GM12801 (cell line): Measurements from ENCODE around the gene DES.

Source experiments
- TF ChIP-seq, protein P1 (sequence below): IDR thresholded peaks from one replicate; pipeline ENCODE4 v1.5.1; 2011; ENCODE audit warnings: control low read depth; ENCODE audit not compliant: insufficient read length; ENCODE audit errors: extremely low read depth

The DES gene

DNA sequence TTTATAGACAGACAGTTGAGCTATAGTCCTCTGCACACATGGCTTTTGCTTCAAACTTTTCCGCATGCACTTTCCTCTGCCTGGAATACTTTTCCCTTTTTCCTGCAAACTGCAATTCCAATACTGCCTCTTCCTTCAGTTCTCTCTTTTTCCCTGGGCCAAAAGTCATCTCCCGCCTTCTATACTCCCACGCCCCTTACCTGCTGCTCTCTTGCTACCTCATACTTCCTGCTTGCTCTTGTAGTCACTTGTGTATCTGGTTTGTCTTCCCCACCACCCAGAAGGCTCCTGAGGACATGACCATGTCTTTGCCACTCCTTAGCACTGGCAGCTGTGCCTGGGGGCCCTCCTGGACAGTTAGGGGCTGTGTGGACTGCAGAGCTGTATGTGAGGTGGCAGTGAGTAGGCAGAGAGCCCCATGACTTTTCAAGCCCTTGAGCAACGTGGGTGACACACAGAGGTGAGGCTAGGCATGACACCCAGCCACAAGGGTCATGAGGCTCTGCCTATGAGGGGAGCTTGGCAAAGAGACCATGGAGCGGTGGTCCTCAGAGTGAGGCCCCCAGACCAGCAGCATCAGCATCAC, 39.7 kb downstream of the DES start:
- TF ChIP-seq, protein P1, sequence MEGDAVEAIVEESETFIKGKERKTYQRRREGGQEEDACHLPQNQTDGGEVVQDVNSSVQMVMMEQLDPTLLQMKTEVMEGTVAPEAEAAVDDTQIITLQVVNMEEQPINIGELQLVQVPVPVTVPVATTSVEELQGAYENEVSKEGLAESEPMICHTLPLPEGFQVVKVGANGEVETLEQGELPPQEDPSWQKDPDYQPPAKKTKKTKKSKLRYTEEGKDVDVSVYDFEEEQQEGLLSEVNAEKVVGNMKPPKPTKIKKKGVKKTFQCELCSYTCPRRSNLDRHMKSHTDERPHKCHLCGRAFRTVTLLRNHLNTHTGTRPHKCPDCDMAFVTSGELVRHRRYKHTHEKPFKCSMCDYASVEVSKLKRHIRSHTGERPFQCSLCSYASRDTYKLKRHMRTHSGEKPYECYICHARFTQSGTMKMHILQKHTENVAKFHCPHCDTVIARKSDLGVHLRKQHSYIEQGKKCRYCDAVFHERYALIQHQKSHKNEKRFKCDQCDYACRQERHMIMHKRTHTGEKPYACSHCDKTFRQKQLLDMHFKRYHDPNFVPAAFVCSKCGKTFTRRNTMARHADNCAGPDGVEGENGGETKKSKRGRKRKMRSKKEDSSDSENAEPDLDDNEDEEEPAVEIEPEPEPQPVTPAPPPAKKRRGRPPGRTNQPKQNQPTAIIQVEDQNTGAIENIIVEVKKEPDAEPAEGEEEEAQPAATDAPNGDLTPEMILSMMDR: no peak

DNA sequence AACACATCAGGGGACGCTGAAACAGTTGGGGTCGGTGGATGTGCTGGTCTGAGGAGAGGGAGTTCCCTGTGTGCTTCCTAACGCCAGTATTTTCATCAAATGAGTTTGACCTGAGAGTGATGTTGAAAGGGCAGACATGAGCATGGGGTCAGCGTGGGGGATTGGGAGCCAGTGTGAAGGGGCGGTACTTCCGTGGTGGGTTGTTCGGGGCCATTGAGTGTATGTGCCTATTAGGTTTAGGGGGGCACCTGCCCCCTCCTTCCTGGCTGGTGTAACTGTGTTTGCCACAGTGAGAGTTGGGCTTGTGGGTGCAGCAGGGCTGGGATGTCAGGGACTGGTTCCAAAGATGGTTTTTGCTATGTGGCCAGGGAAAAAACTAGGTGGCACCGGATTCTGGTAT, 40.8 kb downstream of the DES start:
- TF ChIP-seq, protein P1: no peak

GRCh38 chr2:219459460-219460311, 41.5 kb downstream of the DES start:
- TF ChIP-seq, protein P1: no peak

GRCh38 chr2:219460424-219460926, 42.3 kb downstream of the DES start:
- TF ChIP-seq, protein P1: no peak

GRCh38 chr2:219461047-219461514, 42.9 kb downstream of the DES start:
- TF ChIP-seq, protein P1: no peak

DNA sequence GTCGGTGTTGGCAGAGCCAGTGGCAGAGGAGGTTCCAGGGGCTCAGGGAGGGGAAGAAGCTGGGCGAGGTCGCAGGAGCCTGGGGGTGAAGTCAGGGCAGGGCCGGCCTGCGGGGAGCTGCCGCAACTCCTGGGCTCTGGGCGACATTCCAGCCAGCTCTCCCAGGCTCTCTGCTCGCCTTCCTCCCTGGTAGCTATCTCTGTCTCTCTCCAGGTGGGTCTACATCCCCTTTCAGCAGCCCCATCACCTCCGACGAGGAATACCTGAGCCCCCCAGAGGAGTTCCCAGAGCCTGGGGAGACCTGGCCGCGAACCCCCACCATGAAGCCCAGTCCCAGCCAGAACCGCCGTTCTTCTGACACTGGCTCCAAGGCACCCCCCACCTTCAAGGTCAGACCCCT, 43.5 kb downstream of the DES start:
- TF ChIP-seq, protein P1: no peak

DNA sequence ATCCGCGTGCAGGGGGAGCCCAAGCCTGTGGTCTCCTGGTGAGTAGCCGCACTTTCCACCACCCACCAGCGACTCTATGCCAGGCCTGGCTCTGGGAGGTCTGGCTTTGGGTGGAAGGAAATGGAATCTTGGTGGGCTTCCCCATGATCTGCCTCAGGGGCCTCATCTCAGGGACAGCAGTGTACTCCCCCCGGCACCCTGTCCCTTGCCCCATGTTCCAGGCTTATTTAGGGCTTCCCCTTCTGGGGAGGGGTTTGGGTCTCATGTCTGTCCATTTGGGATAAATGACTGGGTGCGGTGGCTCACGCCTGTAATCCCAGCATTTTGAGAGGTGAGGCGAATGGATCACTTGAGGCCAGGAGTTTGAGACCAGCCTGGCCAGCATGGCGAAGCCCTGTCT, 44.2 kb downstream of the DES start:
- TF ChIP-seq, protein P1: no peak
